Measurements from ENCODE around the gene INSL3. TPM values are rescaled to one million over a fixed set of nuclear protein-coding genes. Genes with fewer than 3 reads are reported as not detected.

Gene INSL3
- total and polyA plus RNA-seq, 2 of the 13 experiments (the other 11 are each of a cell fraction or from before 2014, with no cell fraction given): 0.30 TPM; not detected in 1

DNA sequence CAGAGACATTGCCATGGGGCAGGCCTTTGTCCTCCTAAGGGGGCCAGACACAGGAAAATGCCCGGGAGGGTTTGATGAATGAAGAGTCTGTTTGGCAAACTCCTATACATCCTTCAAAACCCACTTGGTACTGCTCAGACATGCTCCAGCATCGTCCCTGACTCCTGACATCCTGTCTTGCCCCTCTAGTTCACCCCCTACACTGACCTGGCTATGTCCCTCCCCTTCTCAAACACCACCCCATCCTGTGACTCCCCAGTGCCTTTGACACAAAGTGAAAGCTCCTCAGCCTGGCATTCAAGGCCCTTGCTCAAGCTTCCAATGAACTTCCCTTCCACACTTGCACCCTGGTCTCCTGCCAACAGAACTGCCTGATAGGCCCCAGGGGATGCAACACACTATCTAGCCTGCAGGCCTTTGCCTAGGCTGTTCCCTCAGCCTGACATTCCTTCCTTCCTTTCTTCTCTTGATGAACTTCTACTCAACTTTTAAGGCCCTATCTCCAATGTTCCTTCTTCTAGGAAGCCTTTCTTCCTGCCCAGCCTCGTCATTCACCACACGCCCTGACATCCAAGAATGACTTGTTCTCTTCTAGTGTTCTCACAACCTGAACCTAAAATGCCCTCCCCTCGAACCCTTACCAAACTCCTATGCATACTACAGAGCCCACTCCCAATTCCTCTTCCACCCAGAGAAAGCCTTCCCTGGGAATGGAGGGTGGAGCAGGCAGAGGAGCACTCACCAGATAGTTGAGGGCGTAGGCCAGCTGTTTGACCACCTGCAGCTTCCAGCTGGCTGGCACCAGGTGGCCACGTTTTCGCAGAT lies 14.1 kb upstream of the INSL3 start:
- H3K27me3 ChIP-seq (ENCODE audit: control insufficient read depth in 1 of 2, insufficient read depth in 2 of 2, low read length in 2 of 2): no peaks in the 10 kb centered on the region
- H3K79me2 ChIP-seq (ENCODE audit: insufficient read depth, low read length): no peaks in the 10 kb centered on the region
- no peak overlapping the region for H3K9ac ChIP-seq (ENCODE audit: insufficient read depth, low read depth, low read length)
- ChIA-PET CTCF (ENCODE audit: low intra/inter-chr PET ratio, low total read pairs) (no interaction called here), POLR2A (interaction anchor here (0.6 kb wide), 1 partner anchor 11 kb away, joined by 3 read pairs; no protein-coding TSS in a partner anchor)
- H4K20me1 ChIP-seq (ENCODE audit: insufficient read depth, low read length): no peaks in the 10 kb centered on the region
- intact Hi-C loops (cut with micrococcal nuclease; ENCODE audit: unreplicated experiment) (loop anchor here (2.0 kb wide), 1 partner anchor 19 kb away; no protein-coding TSS in a partner anchor), in situ Hi-C loops (cut with HindIII; ENCODE audit: extremely low pct_ligation_motif_present, low pct_unique_long_range_greater_than_20kb) (no loop called here)
- FAIRE-seq (no peak), DNase-seq (ENCODE audit: low spot score) (no peak), ATAC-seq (no peak)
- no peak overlapping the region for H3K4me2 ChIP-seq (ENCODE audit: low read depth, low read length)
- H3K4me3 ChIP-seq (replicated peaks in 1 of 3; ENCODE audit: insufficient read depth in 1 of 3, low read depth in 2 of 3, low read length in 3 of 3): no peak overlapping the region
- TF ChIP-seq ZBTB1 (CRISPR knock-in tag; IDR thresholded peaks at IDR 0.05; ENCODE audit: borderline replicate concordance): no peak
- no peak for TF ChIP-seq DMAP1 (CRISPR knock-in tag; IDR thresholded peaks at IDR 0.05)
- TF ChIP-seq DR1 (CRISPR knock-in tag; IDR thresholded peaks at IDR 0.05): no peak
- no peak for TF ChIP-seq ZNF781 (CRISPR knock-in tag; IDR thresholded peaks at IDR 0.05; ENCODE audit: borderline replicate concordance, not compliant biosample characterization)
- no peak for TF ChIP-seq ZNF557 (CRISPR knock-in tag; IDR thresholded peaks at IDR 0.05)
- TF ChIP-seq NBN (conservative IDR thresholded peaks at IDR 0.05): no peak
- no peak for TF ChIP-seq PCBP2 (optimal IDR thresholded peaks at IDR 0.05; ENCODE audit: low read depth, low read length, poor library complexity, severe bottlenecking)
- TF ChIP-seq ZEB1 (IDR thresholded peaks at IDR 0.05; ENCODE audit: insufficient replicate concordance, low read depth): no peak
- TF ChIP-seq ZFP36L1 (CRISPR knock-in tag; IDR thresholded peaks at IDR 0.05): no peak
- no peak for TF ChIP-seq SOX5 (CRISPR knock-in tag; IDR thresholded peaks at IDR 0.05; ENCODE audit: borderline replicate concordance)
- TF ChIP-seq, protein P1, sequence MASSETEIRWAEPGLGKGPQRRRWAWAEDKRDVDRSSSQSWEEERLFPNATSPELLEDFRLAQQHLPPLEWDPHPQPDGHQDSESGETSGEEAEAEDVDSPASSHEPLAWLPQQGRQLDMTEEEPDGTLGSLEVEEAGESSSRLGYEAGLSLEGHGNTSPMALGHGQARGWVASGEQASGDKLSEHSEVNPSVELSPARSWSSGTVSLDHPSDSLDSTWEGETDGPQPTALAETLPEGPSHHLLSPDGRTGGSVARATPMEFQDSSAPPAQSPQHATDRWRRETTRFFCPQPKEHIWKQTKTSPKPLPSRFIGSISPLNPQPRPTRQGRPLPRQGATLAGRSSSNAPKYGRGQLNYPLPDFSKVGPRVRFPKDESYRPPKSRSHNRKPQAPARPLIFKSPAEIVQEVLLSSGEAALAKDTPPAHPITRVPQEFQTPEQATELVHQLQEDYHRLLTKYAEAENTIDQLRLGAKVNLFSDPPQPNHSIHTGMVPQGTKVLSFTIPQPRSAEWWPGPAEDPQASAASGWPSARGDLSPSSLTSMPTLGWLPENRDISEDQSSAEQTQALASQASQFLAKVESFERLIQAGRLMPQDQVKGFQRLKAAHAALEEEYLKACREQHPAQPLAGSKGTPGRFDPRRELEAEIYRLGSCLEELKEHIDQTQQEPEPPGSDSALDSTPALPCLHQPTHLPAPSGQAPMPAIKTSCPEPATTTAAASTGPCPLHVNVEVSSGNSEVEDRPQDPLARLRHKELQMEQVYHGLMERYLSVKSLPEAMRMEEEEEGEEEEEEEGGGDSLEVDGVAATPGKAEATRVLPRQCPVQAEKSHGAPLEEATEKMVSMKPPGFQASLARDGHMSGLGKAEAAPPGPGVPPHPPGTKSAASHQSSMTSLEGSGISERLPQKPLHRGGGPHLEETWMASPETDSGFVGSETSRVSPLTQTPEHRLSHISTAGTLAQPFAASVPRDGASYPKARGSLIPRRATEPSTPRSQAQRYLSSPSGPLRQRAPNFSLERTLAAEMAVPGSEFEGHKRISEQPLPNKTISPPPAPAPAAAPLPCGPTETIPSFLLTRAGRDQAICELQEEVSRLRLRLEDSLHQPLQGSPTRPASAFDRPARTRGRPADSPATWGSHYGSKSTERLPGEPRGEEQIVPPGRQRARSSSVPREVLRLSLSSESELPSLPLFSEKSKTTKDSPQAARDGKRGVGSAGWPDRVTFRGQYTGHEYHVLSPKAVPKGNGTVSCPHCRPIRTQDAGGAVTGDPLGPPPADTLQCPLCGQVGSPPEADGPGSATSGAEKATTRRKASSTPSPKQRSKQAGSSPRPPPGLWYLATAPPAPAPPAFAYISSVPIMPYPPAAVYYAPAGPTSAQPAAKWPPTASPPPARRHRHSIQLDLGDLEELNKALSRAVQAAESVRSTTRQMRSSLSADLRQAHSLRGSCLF (CRISPR knock-in tag; IDR thresholded peaks at IDR 0.05; ENCODE audit: borderline replicate concordance): no peak
- H2AFZ ChIP-seq (ENCODE audit: low read length): no peak overlapping the region
- H3K4me1 ChIP-seq (ENCODE audit: insufficient read depth, low read length): no peaks in the 10 kb centered on the region
- no peaks in the 10 kb centered on the region for H3K9me3 ChIP-seq (ENCODE audit: low read length)
- WGBS (ENCODE audit: low lambda C conversion rate): 71% methylated on average over 8 of the region's 8 CpGs
- no TSS peak for BruUV-seq (replicated peaks)
- H3K27ac ChIP-seq (ENCODE audit: extremely low read length, insufficient read depth, low read length): no peak overlapping the region
- peaks cover 2 to 4% of the 10 kb centered on the region in 2 experiments; a peak in 3 of 5 replicates for H3K36me3 ChIP-seq (replicated peaks in 1 of 2; ENCODE audit: control insufficient read depth in 1 of 2, insufficient read depth in 2 of 2, low read length in 2 of 2)
